ENCODE results near the gene MATCAP1. TPM values are rescaled to one million over a fixed set of nuclear protein-coding genes. Genes with fewer than 3 reads are reported as not detected.

Gene MATCAP1
- polyA plus RNA-seq, 1 donor (not counting 4 experiments of a cell fraction or from before 2014, with no cell fraction given): 13.3 TPM

DNA sequence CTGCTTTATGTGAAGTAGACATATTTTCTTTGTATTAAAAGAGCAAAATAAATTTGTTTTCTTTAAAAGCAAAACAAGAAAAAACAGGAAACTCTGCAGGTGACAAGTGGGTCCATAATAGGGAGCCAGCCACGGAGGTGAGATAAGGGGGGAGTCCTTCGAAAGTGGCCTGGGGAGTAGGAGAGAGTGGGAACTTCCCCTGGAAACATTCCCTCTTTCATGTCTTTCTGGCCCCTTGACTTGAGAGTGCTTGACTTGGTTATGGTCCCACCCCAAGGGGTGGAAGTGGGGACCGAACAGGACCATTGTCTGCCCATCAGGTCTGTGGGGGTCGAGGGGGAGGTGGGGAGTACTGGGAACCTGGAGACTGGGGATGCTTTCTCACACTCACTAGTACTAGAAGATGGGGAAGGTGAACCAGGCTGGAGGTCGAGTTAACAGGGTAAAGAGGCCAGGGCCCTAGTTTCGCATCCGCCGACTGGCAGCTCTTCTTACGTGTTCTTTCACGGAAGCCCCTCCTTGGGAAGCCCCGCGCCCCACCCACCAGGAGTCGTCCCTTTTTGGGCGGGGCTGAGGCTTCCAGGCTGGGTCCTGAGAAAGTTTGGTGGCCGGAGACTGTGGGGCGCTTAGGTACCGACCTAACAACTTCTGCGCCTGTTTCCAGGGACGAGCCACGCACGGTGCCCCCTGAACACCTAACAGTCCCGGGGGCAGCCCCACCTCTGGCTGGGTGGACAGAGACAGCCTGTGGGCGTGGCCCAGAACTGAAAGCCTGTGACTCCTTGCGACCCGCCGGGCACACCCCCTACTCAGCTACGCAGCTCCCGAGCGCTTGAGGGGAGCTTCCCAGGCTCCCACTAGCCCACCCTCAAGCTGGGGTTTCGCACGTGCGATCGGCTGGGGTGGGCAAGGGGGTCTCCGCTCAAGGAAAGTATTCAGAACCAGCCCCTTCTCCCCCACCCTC, 24.8 kb downstream of the MATCAP1 start:
- DNase-seq (ENCODE audit: low read depth, low spot score) (no peak), FAIRE-seq (no peak)
- Histone ChIP-seq H3K4me2 (ENCODE audit: control insufficient read depth, extremely low read depth, insufficient read depth, low read depth, low read length) (peak overlapping the region; percentile 92), H4K20me1 (ENCODE audit: control insufficient read depth, extremely low read depth, insufficient read depth, low read length) (peaks cover 7% of the 10 kb centered on the region), H3K4me1 (ENCODE audit: control insufficient read depth, extremely low read depth, insufficient read depth, low read length) (peaks cover 26% of the 10 kb centered on the region), H3K27me3 (ENCODE audit: control insufficient read depth, extremely low read depth, insufficient read depth, low read length) (peaks cover 7% of the 10 kb centered on the region), H3K36me3 (ENCODE audit: control insufficient read depth in 2 of 2, extremely low read depth in 1 of 2, insufficient read depth in 2 of 2, low read length in 2 of 2) (peaks cover 0 to 5% of the 10 kb centered on the region in 2 experiments), H3K4me3 (ENCODE audit: control insufficient read depth in 2 of 3, extremely low read depth in 1 of 3, insufficient read depth in 2 of 3, low read depth in 1 of 3, low read length in 3 of 3) (peak overlapping the region; percentile 73 to 93 (median 80)), H3K27ac (ENCODE audit: control insufficient read depth, insufficient read depth, low read length) (peak overlapping the region; percentile 56), H3K9ac (ENCODE audit: control insufficient read depth, extremely low read depth, insufficient read depth, low read length) (peak overlapping the region; percentile 88), H3K9me1 (ENCODE audit: control insufficient read depth, extremely low read depth, insufficient read depth, low read length) (peaks cover 3% of the 10 kb centered on the region), H3K79me2 (ENCODE audit: control insufficient read depth, insufficient read depth, low read length) (no peaks in the 10 kb centered on the region), H2AFZ (ENCODE audit: control insufficient read depth, low read length) (peak overlapping the region; percentile 92), H3K9me3 (ENCODE audit: control insufficient read depth, low read depth, low read length) (no peaks in the 10 kb centered on the region)
- dilution Hi-C loops (cut with MboI; ENCODE audit: extremely low pct_ligation_motif_present, low sequenced_read_pairs): no loop called here
- TF ChIP-seq, protein P1, sequence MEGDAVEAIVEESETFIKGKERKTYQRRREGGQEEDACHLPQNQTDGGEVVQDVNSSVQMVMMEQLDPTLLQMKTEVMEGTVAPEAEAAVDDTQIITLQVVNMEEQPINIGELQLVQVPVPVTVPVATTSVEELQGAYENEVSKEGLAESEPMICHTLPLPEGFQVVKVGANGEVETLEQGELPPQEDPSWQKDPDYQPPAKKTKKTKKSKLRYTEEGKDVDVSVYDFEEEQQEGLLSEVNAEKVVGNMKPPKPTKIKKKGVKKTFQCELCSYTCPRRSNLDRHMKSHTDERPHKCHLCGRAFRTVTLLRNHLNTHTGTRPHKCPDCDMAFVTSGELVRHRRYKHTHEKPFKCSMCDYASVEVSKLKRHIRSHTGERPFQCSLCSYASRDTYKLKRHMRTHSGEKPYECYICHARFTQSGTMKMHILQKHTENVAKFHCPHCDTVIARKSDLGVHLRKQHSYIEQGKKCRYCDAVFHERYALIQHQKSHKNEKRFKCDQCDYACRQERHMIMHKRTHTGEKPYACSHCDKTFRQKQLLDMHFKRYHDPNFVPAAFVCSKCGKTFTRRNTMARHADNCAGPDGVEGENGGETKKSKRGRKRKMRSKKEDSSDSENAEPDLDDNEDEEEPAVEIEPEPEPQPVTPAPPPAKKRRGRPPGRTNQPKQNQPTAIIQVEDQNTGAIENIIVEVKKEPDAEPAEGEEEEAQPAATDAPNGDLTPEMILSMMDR (optimal IDR thresholded peaks at IDR 0.05 in 1 of 3, IDR thresholded peaks at IDR 0.05 in 1 of 3, conservative IDR thresholded peaks at IDR 0.05 in 1 of 3; ENCODE audit: extremely low read depth in 1 of 3, insufficient read depth in 2 of 3, low read length in 3 of 3): no peak
- TF ChIP-seq EZH2 (IDR thresholded peaks at IDR 0.05; ENCODE audit: low read length): no peak

DNA sequence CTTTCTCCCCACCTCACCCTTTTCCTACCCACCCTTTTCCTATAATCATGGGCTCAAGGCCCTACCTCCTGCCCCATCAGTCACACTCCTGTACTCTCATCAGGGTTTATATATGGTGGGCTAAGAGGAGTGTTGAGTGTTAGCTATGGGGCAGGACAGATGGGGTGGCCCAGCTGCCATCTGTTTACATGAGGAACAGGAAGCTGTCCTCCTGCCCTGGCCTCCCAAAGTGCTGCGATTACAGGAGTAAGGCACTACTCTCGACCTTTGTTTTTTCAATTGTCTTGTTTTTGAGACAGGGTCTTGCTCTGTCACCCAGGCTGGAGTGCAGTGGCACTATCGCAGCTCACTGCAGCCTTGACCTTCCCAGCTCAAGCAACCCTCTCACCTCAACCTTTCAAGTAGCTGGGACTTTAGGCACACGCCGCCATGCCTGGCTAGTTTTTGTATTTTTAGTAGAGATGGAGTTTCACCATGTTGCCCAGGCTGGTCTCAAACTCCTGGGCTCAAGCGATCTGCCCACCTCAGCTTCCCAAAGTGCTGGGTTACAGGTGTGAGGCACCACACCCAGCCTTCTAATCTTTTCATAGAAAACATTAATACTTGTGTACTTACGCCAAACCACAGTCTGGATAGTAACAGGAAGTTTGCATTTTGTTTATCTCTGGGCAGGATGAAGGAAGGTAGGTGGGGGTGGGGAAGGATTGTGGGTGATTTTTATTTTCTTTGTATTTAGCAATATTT, 25.7 kb downstream of the MATCAP1 start:
- TF ChIP-seq EZH2 (IDR thresholded peaks at IDR 0.05; ENCODE audit: low read length): no peak
- TF ChIP-seq, protein P1 (optimal IDR thresholded peaks at IDR 0.05 in 1 of 3, IDR thresholded peaks at IDR 0.05 in 1 of 3, conservative IDR thresholded peaks at IDR 0.05 in 1 of 3; ENCODE audit: extremely low read depth in 1 of 3, insufficient read depth in 2 of 3, low read length in 3 of 3): no peak
- FAIRE-seq (no peak), DNase-seq (ENCODE audit: low read depth, low spot score) (no peak)
- Histone ChIP-seq H3K9me3 (ENCODE audit: control insufficient read depth, low read depth, low read length) (no peaks in the 10 kb centered on the region), H3K27me3 (ENCODE audit: control insufficient read depth, extremely low read depth, insufficient read depth, low read length) (peaks cover 4% of the 10 kb centered on the region), H3K9me1 (ENCODE audit: control insufficient read depth, extremely low read depth, insufficient read depth, low read length) (peaks cover 3% of the 10 kb centered on the region), H3K4me2 (ENCODE audit: control insufficient read depth, extremely low read depth, insufficient read depth, low read depth, low read length) (no peak overlapping the region), H3K9ac (ENCODE audit: control insufficient read depth, extremely low read depth, insufficient read depth, low read length) (no peak overlapping the region), H3K79me2 (ENCODE audit: control insufficient read depth, insufficient read depth, low read length) (no peaks in the 10 kb centered on the region), H2AFZ (ENCODE audit: control insufficient read depth, low read length) (no peak overlapping the region), H4K20me1 (ENCODE audit: control insufficient read depth, extremely low read depth, insufficient read depth, low read length) (peaks cover 7% of the 10 kb centered on the region), H3K36me3 (ENCODE audit: control insufficient read depth in 2 of 2, extremely low read depth in 1 of 2, insufficient read depth in 2 of 2, low read length in 2 of 2) (peaks cover 0 to 5% of the 10 kb centered on the region in 2 experiments), H3K4me1 (ENCODE audit: control insufficient read depth, extremely low read depth, insufficient read depth, low read length) (peaks cover 18% of the 10 kb centered on the region), H3K27ac (ENCODE audit: control insufficient read depth, insufficient read depth, low read length) (no peak overlapping the region), H3K4me3 (ENCODE audit: control insufficient read depth in 2 of 3, extremely low read depth in 1 of 3, insufficient read depth in 2 of 3, low read depth in 1 of 3, low read length in 3 of 3) (no peak overlapping the region)
- dilution Hi-C loops (cut with MboI; ENCODE audit: extremely low pct_ligation_motif_present, low sequenced_read_pairs): no loop called here
